KMS-11 (cell line): Measurements from ENCODE around the gene GPR183.

ENCODE experiments used
- H2AFZ ChIP-seq: fragments of 200-600 bp; sonication (generic); 2 replicates; pipeline ENCODE4 v1.6.1; 2016; ENCODE audit warnings: antibody characterized with exemption, mixed run types, low read depth
- H3K27ac ChIP-seq: fragments of 200-600 bp; sonication (generic); 2 replicates; pipeline ENCODE4 v1.6.1; 2016; ENCODE audit warnings: mild to moderate bottlenecking, mixed run types
- H3K27me3 ChIP-seq: fragments of 200-600 bp; sonication (generic); 2 replicates; pipeline ENCODE4 v1.6.1; 2017; ENCODE audit warnings: mild to moderate bottlenecking, low read depth, mixed run types, moderate library complexity; ENCODE audit not compliant: insufficient read depth
- H3K36me3 ChIP-seq: fragments of 200-600 bp; sonication (generic); 2 replicates; pipeline ENCODE4 v1.6.1; 2017; ENCODE audit warnings: mild to moderate bottlenecking, mixed run types; ENCODE audit not compliant: insufficient read depth
- H3K4me1 ChIP-seq: fragments of 200-600 bp; sonication (generic); 2 replicates; pipeline ENCODE4 v1.6.1; 2016; ENCODE audit warnings: mild to moderate bottlenecking, low read depth, mixed run types; ENCODE audit not compliant: poor library complexity, severe bottlenecking
- H3K4me2 ChIP-seq: fragments of 200-600 bp; sonication (generic); 2 replicates; pipeline ENCODE4 v1.7.0; 2016; ENCODE audit warnings: mild to moderate bottlenecking, mixed run types
- H3K4me3 ChIP-seq: fragments of 200-600 bp; sonication (generic); IDR thresholded peaks from 2 replicates; pipeline ENCODE4 v1.6.1; 2017; ENCODE audit warnings: low read depth, low read length, mixed read lengths; ENCODE audit not compliant: insufficient read depth
- H3K79me2 ChIP-seq: fragments of 200-600 bp; sonication (generic); 2 replicates; pipeline ENCODE4 v1.6.1; 2016; ENCODE audit warnings: low read depth, mixed run types; ENCODE audit not compliant: insufficient read depth
- H3K9ac ChIP-seq: fragments of 200-600 bp; sonication (generic); 2 replicates; pipeline ENCODE4 v1.6.1; 2016; ENCODE audit warnings: mild to moderate bottlenecking, mixed run types
- H4K20me1 ChIP-seq: fragments of 200-600 bp; sonication (generic); 2 replicates; pipeline ENCODE4 v1.6.1; 2016; ENCODE audit warnings: mild to moderate bottlenecking, mixed run types; ENCODE audit not compliant: insufficient read depth
- CTCF ChIP-seq: fragments of 200-600 bp; sonication (generic); conservative IDR thresholded peaks from 2 replicates; pipeline ENCODE4 v1.6.1; 2017; ENCODE audit warnings: low read depth, mild to moderate bottlenecking, antibody characterized with exemption, low read length, moderate library complexity, mixed read lengths

GPR183 gene

DNA sequence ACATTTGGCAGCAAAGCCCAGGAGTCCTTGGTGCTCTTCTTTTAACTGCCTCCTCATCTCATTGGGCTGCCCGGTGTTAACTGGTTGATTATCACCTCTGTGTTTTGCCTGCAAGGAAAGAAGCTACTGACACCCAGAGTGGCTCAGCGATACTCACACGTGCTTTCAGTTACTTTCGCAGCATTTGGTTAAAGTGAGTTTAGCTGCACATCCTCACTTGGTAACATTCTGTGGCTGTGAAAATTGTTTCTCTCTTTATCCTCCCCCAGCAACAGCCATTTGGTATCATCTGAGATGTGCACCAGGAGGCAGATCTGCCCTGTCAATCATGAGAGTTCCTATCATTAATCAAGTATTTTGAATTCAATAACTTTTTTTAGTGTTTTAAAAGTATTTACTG, 44.6 kb upstream of the GPR183 start:
- H3K79me2 ChIP-seq, result no peaks in the 10 kb centered on the region
- H4K20me1 ChIP-seq, result no peaks in the 10 kb centered on the region
- H2AFZ ChIP-seq, result no peak overlapping the region
- no peak overlapping the region for H3K4me3 ChIP-seq
- no peak overlapping the region for H3K4me2 ChIP-seq
- no peak overlapping the region for H3K27ac ChIP-seq
- no peak for TF ChIP-seq CTCF
- no peaks in the 10 kb centered on the region for H3K36me3 ChIP-seq
- peaks cover 30% of the 10 kb centered on the region for H3K4me1 ChIP-seq
- no peaks in the 10 kb centered on the region for H3K27me3 ChIP-seq
- H3K9ac ChIP-seq, result no peak overlapping the region

GRCh38 chr13:99350191-99350590, 43.0 kb upstream of the GPR183 start:
- no peak overlapping the region for H3K9ac ChIP-seq
- TF ChIP-seq CTCF, result no peak
- H2AFZ ChIP-seq, result no peak overlapping the region
- H3K4me1 ChIP-seq, result peaks cover 14% of the 10 kb centered on the region
- H3K4me3 ChIP-seq, result no peak overlapping the region
- H3K27me3 ChIP-seq, result no peaks in the 10 kb centered on the region
- no peak overlapping the region for H3K4me2 ChIP-seq
- no peaks in the 10 kb centered on the region for H4K20me1 ChIP-seq
- H3K36me3 ChIP-seq, result no peaks in the 10 kb centered on the region
- no peak overlapping the region for H3K27ac ChIP-seq
- H3K79me2 ChIP-seq, result no peaks in the 10 kb centered on the region

DNA sequence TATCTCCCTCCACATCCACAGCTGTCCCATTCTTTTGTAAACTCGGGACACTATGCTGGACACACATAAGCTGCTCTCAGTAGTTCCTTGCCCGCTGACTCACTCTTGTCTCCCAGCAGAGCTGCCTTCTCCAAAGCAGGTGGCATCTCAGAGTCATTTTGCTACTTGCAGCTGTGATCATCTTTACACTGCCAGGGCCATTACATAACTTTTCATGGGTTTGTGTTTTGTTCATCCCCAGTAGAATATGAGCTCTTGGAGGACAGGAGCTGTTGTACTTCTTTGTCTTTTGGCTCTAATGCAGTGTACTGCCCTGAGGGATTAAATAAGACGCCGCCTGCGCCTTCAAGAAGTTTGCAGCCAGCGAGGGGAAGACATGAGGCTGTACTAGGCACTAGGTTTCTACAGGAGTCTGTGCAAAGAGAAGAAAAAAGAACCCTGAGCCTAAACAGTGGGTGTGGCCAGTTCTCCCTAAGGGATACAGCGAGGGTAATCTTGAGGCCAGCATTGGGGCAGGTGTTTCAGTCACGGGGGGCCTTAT, 40.8 kb upstream of the GPR183 start:
- no peak overlapping the region for H2AFZ ChIP-seq
- H3K27me3 ChIP-seq, result no peaks in the 10 kb centered on the region
- H4K20me1 ChIP-seq, result no peaks in the 10 kb centered on the region
- H3K4me1 ChIP-seq, result no peaks in the 10 kb centered on the region
- no peak overlapping the region for H3K4me2 ChIP-seq
- H3K79me2 ChIP-seq, result no peaks in the 10 kb centered on the region
- H3K27ac ChIP-seq, result no peak overlapping the region
- no peak overlapping the region for H3K4me3 ChIP-seq
- H3K9ac ChIP-seq, result no peak overlapping the region
- no peak for TF ChIP-seq CTCF
- H3K36me3 ChIP-seq, result no peaks in the 10 kb centered on the region

DNA sequence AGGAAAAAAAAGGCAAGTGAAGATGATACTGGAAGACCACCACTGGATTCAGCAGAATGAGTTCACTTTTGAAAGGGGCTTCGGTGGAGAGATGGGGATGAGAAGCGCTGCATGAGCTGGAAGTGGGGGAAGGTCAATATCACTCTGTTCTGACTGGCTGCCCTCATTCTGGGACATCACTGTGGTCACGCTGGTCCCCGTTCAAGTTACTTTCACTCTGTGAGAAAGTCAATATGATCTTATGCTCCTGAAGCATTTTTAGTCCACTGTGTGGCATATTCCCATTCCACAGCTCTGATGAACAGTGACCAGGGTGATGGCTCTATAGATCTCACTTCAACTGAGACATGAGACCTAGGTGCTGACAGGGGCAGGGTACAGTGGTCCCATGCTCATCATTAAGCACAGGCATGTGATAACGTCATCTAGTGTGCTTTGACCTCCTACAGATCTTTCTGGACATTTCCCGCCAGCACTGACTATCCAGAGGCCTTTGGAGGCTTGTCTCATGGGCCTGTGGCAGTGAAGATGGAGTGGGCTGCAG, 40.2 kb upstream of the GPR183 start:
- Histone ChIP-seq H3K4me3 (no peak overlapping the region), H3K4me2 (no peak overlapping the region), H3K79me2 (no peaks in the 10 kb centered on the region), H3K27ac (no peak overlapping the region), H3K27me3 (no peaks in the 10 kb centered on the region), H3K4me1 (no peaks in the 10 kb centered on the region), H3K9ac (no peak overlapping the region), H2AFZ (no peak overlapping the region), H4K20me1 (no peaks in the 10 kb centered on the region), H3K36me3 (no peaks in the 10 kb centered on the region)
- TF ChIP-seq CTCF, result no peak
